GM19351 (cell line): ENCODE results near the gene XKR7.

Experiments used
- ATAC-seq: cut with Tn5 transposase; IDR thresholded peaks from one replicate; pipeline ENCODE4 v1.9.1; 2021; ENCODE audit warnings: mild to moderate bottlenecking, moderate library complexity; ENCODE audit not compliant: unreplicated experiment

XKR7 gene

DNA sequence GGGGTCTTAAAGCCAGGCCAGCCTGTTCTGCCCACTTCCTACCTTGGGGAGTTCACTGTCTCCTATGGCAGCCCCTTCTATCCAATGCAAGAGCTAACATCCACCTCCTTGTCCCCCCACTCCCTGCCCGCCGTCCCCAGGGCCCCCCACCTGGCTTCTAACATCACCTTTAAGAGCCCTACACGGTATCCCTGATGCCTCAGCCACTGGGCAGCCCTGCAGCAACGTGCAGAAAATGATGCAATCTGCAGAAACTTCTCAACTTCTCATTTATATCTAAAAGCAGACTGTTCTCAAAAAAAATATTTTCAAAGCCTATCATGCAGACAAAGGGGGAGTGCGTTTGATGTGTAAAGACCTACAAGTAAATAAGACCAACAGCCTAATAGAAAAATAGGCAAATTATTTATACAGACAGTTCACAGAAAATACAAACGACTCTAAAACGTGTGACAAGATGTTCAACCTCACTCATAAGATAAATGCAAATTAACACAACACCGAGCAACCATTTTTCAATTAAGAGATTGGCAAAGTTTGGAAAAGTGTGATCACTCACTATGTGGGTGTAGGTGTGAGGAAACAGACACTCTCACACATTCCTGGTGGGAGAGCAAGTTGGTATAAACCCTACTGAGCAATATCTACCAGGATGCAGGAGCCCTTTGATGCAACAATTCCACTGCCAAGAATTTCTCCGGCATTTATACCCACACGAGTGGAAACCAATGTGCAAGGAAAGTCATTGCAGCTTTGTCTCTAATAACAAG, 69.0 kb downstream of the XKR7 start:
- ATAC-seq = no peak

DNA sequence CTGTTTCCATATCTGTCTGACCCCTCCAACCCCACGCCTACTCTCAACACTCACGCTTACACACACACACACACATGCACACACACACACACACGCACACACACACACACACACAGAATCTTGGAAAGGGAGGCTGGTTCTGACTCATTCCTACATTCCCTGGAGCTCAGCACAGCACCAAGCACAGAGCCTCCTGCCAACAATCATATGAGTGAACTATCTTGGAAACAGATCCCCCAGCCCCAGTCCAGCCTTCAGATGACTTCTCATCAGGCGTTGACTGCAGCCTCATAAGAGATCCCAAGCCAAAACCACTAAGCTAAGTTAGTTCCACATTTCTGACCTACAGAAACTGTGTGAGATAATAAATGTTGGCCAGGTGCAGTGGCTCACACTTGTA, 70.0 kb downstream of the XKR7 start:
- ATAC-seq = no peak

DNA sequence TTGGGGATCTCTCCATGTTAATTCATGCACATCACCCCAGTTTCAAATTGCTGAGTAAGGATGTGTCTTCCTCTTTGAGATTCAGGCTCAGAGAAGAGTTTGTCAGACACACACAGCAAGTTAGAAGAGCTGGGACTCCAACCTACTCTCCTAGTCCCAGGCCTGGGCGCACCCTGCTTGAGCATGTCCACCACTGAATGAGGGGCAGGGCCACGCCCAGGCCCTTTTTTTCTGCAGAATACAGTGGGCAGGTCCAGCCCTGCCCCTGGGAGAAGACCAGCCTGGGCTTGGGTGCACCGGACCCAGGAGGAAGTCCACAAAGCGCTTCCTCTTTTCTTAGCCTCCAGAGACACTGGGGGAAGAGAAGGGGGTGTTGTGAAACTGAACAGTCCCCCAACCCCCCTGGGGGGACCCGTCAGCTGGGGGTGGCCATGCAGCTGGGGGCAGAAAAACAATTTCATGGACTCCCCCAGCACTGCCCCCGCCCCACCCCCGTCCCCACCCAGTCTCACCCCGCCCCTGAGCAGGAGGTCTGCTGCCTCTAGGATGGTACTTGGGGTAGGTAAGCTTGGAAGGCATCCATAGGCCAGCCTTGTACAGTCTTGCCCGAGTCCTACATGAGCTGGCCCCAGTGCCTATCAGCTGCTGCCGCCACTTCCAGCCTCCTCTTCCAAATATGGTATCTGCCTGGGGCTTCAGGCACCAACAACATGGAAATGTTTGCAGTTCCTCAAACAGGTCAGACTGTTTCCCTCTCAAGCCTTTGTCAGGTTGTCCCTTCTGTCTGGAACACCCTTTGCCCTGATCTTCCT, 72.4 kb downstream of the XKR7 start:
- peak; percentile 67 for ATAC-seq

DNA sequence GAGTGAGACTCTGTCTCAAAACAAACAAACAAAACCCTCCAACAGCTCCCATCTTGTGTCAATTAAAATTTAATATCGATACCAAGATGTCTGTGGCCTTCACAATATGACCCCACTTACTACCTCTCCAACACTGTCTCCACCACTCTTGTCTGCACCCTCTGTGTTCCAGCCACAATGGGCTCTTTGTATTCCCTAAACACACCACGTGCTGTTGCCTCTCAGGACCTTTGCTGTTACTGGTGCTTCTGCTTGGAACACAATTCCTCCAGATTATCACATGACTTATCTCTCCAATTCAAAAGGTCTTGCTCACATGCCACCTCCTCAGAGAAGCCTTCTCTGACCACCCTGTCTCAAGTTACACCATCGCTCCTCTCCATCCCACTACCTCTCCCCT, 78.0 kb downstream of the XKR7 start:
- ATAC-seq = no peak

DNA sequence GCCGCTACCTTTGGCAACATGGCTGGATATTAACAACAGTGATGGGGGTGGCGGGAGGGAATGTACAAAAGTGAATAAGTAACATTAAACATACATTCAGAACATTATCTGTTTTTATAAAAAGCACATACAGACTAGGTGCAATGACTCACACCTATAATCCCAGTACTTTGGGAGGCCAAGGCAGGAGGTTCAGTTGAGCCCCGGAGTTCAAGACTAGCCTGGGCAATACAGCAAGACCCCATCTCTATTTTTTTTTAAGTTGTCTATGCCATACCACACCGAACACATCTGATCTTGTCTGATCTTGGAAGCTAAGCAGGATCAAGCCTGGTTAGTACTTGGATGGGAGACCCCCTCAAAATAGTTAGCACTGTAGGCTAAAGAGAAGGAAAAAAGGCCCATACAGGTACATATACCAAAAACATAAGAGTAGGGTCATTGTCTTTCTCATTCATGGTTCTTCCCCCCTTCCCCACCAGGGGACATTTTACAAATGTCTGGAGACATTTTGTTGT, 82.4 kb downstream of the XKR7 start:
- no peak for ATAC-seq

DNA sequence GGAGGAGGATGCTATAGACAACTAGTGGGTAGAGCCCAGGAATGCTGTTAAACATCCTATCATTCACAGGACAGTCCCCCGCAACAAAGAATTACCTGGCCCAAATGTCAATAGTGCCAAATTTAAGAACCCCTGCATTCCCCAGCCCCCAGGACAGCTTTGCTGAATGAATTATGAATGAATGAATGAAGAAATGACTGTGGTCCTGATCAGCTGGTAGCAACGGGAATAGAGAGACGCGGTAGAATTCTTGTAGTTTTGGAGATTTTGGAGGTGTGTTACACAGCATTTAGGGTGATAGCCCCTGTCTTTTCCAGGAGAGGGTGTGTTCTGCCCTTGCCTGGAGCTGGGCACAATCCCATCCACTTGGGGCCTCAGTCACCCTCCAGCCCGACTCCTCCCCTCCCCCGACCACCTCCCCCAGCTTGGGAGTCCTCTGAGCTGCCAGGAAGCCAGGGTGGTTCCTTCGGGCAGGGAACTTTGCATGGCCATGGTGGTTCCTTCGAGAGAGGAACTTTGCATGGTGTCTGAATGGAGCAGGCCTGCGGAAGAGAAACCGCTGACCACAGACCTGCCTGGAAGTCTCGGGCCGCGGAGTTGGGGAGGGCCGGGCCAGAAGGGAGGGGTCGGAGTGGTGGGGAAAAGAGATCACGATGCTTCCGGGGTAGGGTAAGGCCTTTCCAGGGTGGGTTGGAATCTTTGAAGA, 83.1 kb downstream of the XKR7 start:
- ATAC-seq = no peak

DNA sequence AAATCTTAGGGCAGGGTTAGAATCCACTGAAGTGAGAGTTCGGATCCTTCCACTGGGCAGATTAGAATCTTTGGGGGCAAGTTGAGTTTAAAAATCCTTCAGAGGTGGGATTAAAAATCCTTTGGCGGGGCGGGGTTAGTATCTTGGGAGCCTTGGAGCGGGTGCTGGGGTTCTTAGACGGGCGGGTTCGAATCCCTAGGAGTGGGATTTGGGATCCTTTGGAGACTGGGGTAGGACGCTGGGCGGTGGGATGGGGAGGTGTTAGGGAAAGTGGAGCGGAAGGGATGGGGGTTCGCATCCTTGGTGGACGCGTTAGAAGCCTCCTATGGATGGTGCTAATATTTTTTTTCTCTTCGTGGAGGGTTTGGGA, 83.8 kb downstream of the XKR7 start:
- no peak for ATAC-seq

DNA sequence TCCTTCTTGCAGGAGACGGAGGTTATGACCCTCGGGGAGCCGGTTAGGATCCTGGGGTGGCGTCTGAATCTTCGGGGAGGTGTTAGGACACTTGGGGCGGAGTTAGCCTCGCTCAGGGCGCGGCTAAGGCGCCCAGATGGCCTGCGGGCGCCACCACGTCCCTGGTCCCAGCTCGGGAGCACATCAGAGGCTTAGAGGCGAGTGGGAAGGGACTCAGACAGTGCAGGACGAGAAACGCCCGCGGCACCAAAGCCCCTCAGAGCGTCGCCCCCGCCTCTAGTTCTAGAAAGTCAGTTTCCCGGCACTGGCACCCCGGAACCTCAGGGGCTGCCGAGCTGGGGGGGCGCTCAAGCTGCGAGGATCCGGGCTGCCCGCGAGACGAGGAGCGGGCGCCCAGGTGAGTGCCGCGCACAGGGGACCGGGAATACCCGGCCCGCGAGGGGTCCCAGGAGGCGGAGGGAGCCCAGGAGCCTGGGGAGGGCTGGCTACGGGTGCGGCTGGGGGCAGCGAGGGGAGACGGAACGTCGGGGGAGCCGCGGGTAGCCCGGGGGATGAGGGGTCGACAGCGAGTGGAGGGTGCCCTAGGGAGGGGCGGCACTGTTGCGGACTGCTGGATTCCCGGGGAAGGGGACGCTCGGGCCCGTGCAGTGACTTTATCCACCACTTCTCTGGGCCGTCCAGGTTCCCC, 84.3 kb downstream of the XKR7 start, which contains the start of gene HCK:
Gene HCK (plus strand): TSS at position 153 of the 688 bp plus-strand sequence.
- ATAC-seq = peak; percentile 65

DNA sequence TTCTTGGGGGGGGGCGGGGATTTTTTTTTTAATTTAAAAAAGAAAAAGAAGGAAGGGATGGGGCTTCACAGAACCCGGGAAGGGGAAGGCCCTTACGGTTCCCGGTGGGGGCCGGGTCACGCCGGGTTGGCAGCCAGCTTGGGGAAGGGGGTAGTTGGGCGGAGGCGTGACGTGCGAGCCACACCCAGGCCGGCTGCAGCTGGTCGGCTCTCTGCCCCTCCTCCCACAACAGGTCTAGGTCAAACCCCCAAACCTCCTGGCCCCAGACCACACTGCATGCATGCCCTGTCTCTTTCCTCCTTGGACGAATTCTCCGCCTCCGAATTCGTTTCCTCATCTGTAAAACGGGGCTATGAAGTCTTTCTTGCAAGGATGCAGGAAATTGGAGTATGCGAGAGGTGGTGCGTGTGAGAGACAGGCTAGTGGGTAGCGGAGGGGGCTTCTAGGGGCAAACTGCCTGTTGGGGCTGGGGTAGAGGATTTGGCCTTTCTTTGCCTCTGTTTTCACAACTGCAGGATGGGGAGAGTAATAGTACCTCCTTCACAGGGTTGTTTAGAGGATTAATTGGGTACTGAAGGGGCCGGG, 84.9 kb downstream of the XKR7 start:
- ATAC-seq = no peak
